Epithelial cell of proximal tubule (primary cell): ENCODE data around the gene SLC4A2. TPM values are rescaled to one million over a fixed set of nuclear protein-coding genes. Genes with fewer than 3 reads are reported as not detected.

Source experiments
- DNase-seq: peaks from one replicate; pipeline ENCODE4 v3.0.0-alpha.2; 2011; ENCODE audit warnings: low read depth
- H3K4me3 ChIP-seq: 2 replicates; pipeline ENCODE4 v1.5.1; 2011; ENCODE audit warnings: low read depth, mild to moderate bottlenecking, low read length
- total RNA-seq: library from RNA; depleted of rRNA; stranded (reverse); fragments of >200 nt; gene quantifications from 2 replicates; pipeline ENCODE4 v1.2.3, GENCODE V29; 2015
- TF ChIP-seq, protein P1 (sequence below): conservative IDR thresholded peaks from 2 replicates; pipeline ENCODE4 v1.5.1; 2012; ENCODE audit warnings: low read depth, mild to moderate bottlenecking, low read length

Gene SLC4A2
- total RNA-seq, 1 donor from 2014 or later: 115 TPM

- DNase-seq: no peak
- TF ChIP-seq, protein P1, sequence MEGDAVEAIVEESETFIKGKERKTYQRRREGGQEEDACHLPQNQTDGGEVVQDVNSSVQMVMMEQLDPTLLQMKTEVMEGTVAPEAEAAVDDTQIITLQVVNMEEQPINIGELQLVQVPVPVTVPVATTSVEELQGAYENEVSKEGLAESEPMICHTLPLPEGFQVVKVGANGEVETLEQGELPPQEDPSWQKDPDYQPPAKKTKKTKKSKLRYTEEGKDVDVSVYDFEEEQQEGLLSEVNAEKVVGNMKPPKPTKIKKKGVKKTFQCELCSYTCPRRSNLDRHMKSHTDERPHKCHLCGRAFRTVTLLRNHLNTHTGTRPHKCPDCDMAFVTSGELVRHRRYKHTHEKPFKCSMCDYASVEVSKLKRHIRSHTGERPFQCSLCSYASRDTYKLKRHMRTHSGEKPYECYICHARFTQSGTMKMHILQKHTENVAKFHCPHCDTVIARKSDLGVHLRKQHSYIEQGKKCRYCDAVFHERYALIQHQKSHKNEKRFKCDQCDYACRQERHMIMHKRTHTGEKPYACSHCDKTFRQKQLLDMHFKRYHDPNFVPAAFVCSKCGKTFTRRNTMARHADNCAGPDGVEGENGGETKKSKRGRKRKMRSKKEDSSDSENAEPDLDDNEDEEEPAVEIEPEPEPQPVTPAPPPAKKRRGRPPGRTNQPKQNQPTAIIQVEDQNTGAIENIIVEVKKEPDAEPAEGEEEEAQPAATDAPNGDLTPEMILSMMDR: no peak
- H3K4me3 ChIP-seq: no peak overlapping the region
Measured at GRCh38 chr7:151120896-151121295, 61.5 kb downstream of the SLC4A2 start.

DNA sequence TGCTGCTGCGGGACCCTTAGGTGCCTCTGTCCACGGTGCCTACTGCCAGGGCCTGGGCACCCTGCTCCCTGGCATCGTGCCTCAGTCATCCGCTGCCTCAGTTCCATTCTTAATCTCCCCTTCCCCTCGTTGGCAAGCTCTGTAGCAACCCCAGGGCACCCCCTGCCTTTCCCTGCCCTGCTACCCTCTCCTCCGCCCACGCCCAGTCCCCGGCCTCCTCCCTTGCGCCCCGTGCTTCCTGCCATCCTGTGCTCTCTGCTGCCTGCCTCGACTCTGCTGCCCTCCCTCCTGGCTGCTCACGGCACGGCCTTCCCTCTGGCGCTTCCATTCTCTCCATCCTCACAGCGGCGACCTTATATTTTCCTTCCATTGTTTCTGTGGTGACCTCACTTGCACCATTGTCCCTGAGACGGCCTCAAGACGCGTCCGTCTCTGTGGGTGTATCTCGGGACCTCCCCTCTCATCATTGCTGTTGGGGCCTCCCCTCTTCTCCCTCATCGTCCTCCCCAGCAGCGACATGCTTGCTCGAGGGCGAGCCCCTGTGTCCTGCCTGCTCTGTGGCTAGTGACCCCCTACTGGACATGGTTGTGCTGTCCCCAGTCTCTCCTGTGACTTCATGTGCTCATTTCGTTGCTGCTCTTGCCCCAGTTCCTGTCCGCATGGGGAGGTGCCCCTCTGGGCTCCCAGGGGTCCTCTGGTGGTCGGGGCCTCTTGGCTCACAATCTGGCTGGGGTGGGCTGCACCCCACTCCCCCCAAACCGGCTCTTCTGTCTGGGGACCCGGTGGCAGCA lies 62.2 kb downstream of the SLC4A2 start:
- no peak for DNase-seq
- TF ChIP-seq, protein P1: no peak
- H3K4me3 ChIP-seq: no peak overlapping the region

- H3K4me3 ChIP-seq: no peak overlapping the region
- TF ChIP-seq, protein P1: no peak
- no peak for DNase-seq
Measured at GRCh38 chr7:151122276-151122675, 62.9 kb downstream of the SLC4A2 start.

DNA sequence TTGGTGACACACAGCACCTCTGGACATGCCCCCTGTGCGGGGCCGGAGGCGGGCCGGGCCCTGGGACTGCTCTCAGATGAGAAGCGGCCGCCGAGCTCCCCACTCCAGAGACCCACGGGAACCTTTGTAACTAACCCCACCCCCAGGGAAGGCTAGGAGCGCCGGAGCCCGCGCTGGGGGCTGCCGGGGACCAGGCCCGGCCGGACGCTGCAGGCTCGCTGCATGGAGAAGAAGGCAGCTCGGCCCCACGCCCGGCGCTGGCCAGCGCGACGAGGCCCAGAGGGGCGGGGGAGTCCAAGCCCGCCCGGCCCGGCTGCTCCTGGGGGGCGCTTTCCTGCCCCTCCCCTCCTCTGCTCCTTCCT lies 63.4 kb downstream of the SLC4A2 start:
- DNase-seq: no peak
- TF ChIP-seq, protein P1: no peak

GRCh38 chr7:151123158-151123821 lies 63.9 kb downstream of the SLC4A2 start:
- TF ChIP-seq, protein P1: no peak

More for the DNA sequence above, 63.4 kb downstream of the SLC4A2 start:
- H3K4me3 ChIP-seq: no peak overlapping the region

GRCh38 chr7:151123822-151124464 lies 64.6 kb downstream of the SLC4A2 start:
- TF ChIP-seq, protein P1: peak; percentile 99
- DNase-seq: no peak
- H3K4me3 ChIP-seq: no peak overlapping the region

More at GRCh38 chr7:151123158-151123821, 63.9 kb downstream of the SLC4A2 start:
- H3K4me3 ChIP-seq: no peak overlapping the region
- DNase-seq: no peak
